ENCODE results near the gene ASGR2. TPM values are rescaled to one million over a fixed set of nuclear protein-coding genes. Genes with fewer than 3 reads are reported as not detected.

ASGR2 gene
- total and polyA plus RNA-seq, 2 of the 13 experiments (the other 11 are each of a cell fraction or from before 2014, with no cell fraction given), result 320 to 754 TPM

DNA sequence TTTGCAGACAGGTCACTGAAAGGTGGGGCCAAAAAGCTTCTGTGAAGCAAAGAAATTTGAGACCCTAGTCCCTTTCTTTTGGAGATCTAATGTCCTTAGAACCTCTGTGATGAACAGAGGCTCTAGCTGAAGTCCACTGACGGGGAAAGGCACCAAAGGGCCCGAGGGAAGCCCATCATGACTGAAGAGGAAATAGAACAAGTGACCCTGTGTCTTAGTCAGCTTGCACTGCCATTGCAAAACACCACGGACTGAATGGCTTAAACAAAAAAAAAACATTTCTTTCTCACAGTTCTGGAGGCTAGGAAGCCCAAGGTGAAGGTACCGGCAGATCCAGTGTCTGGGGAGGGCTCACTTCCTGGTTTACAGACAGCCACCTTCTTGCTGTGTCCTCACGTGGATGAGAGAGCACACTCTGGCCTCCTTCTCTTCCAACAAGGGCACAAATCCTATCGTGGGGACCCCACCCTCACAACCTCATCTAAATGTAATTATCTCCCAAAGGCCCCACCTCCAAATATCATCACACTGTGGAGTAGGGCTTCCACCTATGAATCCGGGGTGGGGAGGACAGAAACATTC lies 24.3 kb upstream of the ASGR2 start (continued):
- TF ChIP-seq TBX2 (CRISPR knock-in tag; IDR thresholded peaks at IDR 0.05; ENCODE audit: borderline replicate concordance) (no peak), PHF20 (CRISPR knock-in tag; IDR thresholded peaks at IDR 0.05) (no peak), GATAD2A (CRISPR knock-in tag; IDR thresholded peaks at IDR 0.05) (peak; percentile 54), NR2C2 (CRISPR knock-in tag; IDR thresholded peaks at IDR 0.05; ENCODE audit: borderline replicate concordance) (no peak), ZBTB42 (CRISPR knock-in tag; IDR thresholded peaks at IDR 0.05) (no peak), DNMT3B (CRISPR knock-in tag; conservative IDR thresholded peaks at IDR 0.05) (no peak), CHD4 (IDR thresholded peaks at IDR 0.05; ENCODE audit: borderline replicate concordance, low read length) (no peak), ZNF510 (CRISPR knock-in tag; IDR thresholded peaks at IDR 0.05; ENCODE audit: low read depth) (no peak), MEIS1 (CRISPR knock-in tag; IDR thresholded peaks at IDR 0.05; ENCODE audit: borderline replicate concordance) (no peak), ARHGAP35 (CRISPR knock-in tag; IDR thresholded peaks at IDR 0.05; ENCODE audit: borderline replicate concordance) (no peak), ETV5 (CRISPR knock-in tag; IDR thresholded peaks at IDR 0.05; ENCODE audit: borderline replicate concordance) (peak; percentile 10; the same call in 1 of the 2 replicates), MAX (IDR thresholded peaks at IDR 0.05) (peak; percentile 26; the same call in 1 of the 2 replicates), ZFP82 (CRISPR knock-in tag; IDR thresholded peaks at IDR 0.05; ENCODE audit: borderline replicate concordance) (no peak), ZNF674 (CRISPR knock-in tag; IDR thresholded peaks at IDR 0.05; ENCODE audit: low read depth) (no peak), SALL2 (CRISPR knock-in tag; IDR thresholded peaks at IDR 0.05) (no peak), ZNF563 (CRISPR knock-in tag; IDR thresholded peaks at IDR 0.05) (no peak), FOXK2 (IDR thresholded peaks at IDR 0.05) (no peak), ATM (IDR thresholded peaks at IDR 0.05; ENCODE audit: borderline replicate concordance) (no peak), NFRKB (IDR thresholded peaks at IDR 0.05) (no peak), ZNF136 (CRISPR knock-in tag; IDR thresholded peaks at IDR 0.05; ENCODE audit: low read depth) (0 out of 2 replicates have a peak, but pooled peaks have one; percentile 39), SNAI1 (CRISPR knock-in tag; IDR thresholded peaks at IDR 0.05; ENCODE audit: borderline replicate concordance) (no peak), NFKBIZ (CRISPR knock-in tag; IDR thresholded peaks at IDR 0.05) (no peak), SMARCE1 (IDR thresholded peaks at IDR 0.05; ENCODE audit: borderline replicate concordance) (no peak)
- TF ChIP-seq, protein P1, sequence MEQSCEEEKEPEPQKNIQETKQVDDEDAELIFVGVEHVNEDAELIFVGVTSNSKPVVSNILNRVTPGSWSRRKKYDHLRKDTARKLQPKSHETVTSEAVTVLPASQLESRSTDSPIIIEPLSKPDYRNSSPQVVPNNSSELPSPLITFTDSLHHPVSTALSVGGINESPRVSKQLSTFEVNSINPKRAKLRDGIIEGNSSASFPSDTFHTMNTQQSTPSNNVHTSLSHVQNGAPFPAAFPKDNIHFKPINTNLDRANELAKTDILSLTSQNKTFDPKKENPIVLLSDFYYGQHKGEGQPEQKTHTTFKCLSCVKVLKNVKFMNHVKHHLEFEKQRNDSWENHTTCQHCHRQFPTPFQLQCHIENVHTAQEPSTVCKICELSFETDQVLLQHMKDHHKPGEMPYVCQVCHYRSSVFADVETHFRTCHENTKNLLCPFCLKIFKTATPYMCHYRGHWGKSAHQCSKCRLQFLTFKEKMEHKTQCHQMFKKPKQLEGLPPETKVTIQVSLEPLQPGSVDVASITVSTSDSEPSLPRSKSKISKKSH (CRISPR knock-in tag; IDR thresholded peaks at IDR 0.05; ENCODE audit: borderline replicate concordance), result no peak
- TF ChIP-seq, protein P2, sequence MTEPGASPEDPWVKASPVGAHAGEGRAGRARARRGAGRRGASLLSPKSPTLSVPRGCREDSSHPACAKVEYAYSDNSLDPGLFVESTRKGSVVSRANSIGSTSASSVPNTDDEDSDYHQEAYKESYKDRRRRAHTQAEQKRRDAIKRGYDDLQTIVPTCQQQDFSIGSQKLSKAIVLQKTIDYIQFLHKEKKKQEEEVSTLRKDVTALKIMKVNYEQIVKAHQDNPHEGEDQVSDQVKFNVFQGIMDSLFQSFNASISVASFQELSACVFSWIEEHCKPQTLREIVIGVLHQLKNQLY (CRISPR knock-in tag; IDR thresholded peaks at IDR 0.05), result no peak
- TF ChIP-seq, protein P3, sequence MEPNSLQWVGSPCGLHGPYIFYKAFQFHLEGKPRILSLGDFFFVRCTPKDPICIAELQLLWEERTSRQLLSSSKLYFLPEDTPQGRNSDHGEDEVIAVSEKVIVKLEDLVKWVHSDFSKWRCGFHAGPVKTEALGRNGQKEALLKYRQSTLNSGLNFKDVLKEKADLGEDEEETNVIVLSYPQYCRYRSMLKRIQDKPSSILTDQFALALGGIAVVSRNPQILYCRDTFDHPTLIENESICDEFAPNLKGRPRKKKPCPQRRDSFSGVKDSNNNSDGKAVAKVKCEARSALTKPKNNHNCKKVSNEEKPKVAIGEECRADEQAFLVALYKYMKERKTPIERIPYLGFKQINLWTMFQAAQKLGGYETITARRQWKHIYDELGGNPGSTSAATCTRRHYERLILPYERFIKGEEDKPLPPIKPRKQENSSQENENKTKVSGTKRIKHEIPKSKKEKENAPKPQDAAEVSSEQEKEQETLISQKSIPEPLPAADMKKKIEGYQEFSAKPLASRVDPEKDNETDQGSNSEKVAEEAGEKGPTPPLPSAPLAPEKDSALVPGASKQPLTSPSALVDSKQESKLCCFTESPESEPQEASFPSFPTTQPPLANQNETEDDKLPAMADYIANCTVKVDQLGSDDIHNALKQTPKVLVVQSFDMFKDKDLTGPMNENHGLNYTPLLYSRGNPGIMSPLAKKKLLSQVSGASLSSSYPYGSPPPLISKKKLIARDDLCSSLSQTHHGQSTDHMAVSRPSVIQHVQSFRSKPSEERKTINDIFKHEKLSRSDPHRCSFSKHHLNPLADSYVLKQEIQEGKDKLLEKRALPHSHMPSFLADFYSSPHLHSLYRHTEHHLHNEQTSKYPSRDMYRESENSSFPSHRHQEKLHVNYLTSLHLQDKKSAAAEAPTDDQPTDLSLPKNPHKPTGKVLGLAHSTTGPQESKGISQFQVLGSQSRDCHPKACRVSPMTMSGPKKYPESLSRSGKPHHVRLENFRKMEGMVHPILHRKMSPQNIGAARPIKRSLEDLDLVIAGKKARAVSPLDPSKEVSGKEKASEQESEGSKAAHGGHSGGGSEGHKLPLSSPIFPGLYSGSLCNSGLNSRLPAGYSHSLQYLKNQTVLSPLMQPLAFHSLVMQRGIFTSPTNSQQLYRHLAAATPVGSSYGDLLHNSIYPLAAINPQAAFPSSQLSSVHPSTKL (CRISPR knock-in tag; IDR thresholded peaks at IDR 0.05), result peak; percentile 36; the same call in 1 of the 2 replicates
